Stimulated activated CD4-positive, alpha-beta T cell treated with anti-CD3 and anti-CD28 coated beads, Interleukin-15, amount 100 ng/mL, for 1 hour (primary cell): Measurements from ENCODE around the gene TCL1A.

Experiments
- DNase-seq, 2 donors: peaks; one replicate each; pipeline ENCODE4 v3.0.0-alpha.2; 2020; ENCODE audit warnings: low read depth in 1 of 2, low spot score in 1 of 2

The TCL1A gene

DNA sequence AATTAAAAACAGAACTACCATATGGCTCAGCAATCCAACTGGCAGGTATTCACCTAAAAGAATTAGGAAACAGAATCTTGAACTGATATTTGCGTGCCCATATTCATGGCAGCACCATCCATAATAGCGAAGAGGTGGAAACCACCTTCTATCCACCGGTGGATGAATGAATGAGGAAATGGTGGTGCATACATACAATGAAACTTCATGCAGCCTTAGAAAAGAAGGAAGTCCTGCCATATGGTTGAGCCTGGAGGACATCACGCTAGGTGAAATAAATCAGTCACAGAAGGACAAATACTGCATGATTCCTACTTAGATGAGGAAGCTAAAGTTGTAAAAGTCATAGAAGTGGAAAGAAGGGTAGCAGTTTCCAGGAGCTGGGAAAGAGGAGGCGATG lies 6.6 kb downstream of the TCL1A start:
- DNase-seq, result no peak

DNA sequence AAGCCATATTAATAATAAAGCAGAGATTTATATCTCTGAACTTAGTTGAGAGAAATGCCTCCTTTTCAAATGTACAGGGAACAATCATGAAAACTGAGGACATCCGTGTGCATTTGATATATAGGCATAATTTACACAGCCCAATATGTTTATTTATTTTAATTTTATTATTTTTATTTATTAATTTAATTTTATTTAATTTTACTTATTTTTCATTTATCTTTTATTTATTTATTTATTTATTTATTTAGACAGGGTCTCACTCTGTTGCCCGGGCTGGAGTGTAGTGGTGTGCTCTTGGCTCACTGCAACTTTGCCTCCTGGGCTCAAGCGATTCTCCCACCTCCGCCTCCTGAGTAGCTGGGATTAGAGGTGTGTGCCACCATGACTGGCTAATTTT lies 8.4 kb downstream of the TCL1A start:
- no peak for DNase-seq

DNA sequence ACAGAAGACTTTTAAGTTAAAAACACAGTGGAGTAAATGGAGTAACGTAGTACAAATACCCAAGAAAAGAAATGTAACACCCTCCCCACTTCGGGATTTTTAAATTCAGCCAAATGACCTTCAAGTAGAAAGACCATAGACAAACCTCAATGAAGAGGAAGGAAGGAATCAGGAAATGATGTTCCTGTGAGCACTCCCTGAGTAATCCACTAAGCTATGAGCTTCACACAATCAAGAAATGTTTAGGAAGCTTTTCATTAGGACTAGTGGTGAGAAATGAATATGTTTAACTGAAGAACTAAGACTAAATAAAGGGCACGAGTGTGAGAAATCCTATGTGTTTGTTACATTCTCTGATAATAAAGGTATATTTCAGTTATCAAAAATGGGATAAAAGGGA lies 10.1 kb downstream of the TCL1A start:
- no peak for DNase-seq

DNA sequence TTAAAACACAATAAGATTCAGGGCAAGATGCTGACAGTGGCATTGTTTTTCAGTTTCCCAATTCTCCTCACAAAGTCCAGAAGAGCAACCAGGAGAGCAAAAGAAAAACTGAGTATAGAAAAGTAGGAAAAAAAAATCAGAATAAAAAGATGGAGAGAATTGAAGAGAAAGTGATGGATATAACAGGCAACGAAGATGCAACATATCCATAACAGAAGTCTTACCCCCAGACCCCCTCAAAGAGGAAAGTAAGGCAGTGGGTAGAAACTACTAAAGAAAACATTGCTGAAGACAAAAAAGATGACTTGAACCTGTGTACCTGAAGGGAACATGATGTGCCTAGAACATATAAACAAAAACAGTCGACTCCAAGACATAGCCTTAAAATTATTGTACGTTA lies 10.6 kb downstream of the TCL1A start:
- no peak for DNase-seq

DNA sequence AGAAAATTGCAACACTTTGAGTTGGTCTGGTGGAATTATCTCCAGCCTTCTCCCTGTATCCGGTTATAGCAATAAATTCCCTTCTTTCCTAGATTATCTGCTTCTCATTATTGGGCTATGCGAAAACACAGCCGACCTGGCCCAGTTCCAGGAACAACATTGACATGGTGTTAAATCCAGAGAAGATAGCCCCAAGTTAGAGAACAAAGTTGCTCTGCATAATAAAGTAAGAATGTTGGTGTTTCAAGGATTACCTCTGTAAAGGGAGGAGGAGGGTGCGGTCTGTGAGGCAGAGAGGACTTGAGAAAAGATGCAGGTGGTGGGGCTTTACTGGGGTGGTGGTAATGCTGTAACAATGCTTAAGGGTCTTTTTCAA lies 12.1 kb downstream of the TCL1A start:
- no peak for DNase-seq

DNA sequence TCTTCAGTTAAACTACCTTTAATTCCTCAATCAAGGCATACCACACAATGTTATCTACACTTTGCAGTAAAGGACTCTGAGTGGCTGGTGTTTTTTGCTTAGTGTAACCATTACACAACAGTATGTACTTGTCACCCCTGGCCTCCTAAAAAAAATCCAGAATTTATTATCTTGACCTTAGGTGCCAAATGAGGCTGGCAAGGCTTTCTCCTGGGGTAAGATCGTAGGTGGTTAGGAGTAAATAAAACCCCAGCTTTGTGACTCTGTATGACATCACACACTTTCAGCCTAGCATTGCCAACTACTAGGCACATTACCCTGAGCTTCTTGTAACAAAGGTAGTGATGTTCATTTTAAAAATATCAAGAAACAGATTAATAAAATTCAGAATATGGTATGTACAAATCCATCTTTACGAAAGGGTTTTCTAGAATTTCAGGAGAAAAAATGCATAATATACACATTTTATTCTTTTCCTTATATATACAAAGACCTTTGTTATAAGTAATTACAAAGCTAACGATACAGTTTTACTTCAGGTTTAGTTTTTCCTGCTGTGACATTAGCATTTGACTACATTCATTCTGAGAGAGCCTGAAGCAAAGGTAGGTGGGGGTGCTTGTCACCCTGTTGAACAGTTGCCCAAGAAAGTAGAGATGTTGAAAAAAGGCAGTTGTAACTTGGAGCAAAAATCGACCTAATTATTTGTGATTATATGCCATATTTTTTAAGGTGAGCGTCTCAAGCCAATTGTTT lies 13.5 kb downstream of the TCL1A start:
- no peak for DNase-seq

DNA sequence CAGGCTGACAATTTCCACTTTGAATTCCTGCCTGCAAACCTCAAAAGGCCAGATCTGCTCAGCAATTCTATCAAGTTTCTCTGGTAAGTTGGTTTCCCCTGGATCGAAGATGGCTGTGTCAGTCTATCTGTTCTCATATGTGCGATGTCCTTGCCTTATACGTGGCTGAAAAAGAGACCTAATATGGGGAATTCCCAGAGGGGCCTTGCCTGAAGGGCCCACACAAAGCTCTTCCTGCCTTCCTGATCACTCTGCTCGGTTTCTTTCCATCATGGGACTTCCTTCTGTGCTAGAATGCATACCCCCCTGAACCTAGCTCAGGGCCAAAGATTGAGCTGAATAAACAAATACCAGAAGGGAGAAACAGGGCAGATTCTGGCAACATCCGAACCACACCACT lies 14.5 kb downstream of the TCL1A start:
- no peak for DNase-seq

DNA sequence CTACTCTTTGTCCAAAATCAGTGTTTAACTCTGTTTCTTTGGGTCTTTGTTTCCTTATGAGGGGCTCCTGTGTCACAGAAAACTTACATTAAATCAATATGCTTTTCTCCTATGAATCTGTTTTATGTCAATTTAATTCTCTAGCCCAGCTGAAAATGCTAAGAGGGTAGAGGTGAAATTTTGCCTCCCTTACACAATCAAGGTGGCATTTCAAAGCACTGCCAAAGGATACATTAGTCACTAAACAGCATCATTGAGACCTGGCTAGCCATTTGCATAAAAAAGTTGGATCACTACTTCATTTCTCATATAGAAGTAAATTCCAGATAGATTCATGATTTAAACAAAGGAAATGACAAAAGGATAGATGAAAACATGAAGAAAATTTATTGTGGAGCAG lies 15.6 kb downstream of the TCL1A start:
- DNase-seq, result no peak

DNA sequence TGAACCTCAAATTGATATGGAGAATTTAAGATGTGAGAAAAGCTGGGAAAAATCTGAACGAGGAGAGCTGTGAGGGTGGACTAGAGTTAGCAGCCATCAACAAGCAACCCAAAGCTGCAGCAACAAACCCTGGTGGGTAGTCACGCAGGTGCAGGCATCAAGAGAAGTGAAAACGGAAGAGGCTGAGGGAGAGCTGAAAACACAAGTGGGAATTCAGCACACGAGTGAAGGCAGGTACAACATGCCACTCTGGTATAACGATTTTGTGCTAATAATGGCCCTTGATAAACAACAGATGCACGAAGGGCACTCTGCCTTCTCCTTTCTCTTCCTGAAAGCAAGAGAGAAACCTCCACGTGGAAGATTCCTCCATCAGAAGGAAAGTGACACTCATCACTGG lies 16.2 kb downstream of the TCL1A start:
- DNase-seq, result no peak

DNA sequence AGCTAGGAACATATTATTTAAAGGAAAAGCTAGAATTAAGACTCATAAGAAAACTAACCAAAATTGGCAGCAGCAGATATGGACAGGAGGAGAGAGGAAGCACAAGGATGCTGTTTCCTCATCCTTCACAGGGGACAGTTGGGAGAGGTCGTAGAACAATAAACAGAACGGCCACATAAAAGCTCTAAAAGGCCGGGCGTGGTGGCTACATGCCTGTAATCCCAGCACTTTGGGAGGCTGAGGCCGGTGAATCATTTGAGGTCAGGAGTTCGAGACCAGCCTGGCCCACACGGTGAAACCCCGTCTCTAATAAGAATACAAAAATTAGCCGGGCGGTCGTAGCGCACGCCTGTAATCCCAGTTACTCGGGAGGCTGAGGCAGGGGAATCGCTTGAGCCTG lies 17.2 kb downstream of the TCL1A start:
- no peak for DNase-seq

DNA sequence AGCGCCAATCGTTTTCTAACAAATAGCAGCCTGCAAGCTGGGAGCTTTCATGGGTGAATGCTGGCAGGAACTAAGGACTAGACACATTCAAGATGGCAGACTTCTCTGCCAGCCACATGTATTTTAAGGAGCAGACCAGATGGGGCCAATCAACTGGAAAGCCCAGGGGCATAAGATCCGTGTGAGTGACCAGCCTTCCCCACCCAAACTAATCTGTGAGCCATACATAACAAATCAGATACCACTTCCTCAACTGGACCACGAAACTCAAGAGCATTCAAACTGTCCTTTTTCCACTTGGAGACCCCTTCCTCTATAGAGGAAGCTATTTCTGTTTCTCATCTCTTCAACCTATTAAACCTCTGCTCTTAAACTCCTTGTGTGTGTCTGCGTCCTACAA lies 18.0 kb downstream of the TCL1A start:
- DNase-seq, result no peak

DNA sequence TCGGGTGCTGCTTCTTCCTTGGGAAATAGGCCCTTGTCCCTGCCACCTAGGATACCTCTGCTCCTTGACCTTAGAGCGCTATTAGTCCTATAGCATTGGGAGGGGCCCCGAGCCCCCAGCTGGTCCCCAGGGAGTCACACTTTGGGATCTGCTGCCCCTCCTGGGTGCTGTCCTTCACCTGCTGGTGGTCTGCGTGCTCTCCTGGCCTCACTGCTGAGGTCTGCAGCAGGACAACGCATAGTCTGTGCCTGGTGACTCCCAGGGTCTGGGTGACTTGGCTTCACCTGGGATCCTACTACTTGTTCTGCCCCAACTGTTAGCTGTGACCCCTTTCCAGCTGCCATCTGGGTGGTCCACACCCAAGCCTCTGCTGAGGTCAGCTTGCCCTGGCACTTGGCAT lies 18.9 kb downstream of the TCL1A start:
- DNase-seq, result no peak

DNA sequence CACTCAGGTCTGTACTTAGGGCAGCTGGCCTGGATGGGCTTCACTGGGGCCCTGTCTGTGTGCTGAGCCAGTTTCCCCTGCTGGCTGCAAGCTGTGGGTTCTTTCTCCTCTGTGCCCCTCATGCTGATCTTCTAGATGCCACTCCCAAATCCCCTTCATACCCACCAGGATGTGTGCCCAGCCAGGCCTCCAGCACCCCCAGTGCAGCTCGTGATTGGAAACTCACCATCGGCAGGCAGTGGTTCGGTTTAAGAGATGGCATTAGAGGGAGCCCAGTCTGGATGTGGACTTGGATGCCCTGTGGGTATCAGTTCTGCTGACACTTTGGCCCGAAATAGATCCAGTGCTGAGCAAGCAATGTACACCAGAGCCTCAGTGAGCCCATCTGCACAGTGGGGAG lies 21.8 kb downstream of the TCL1A start:
- no peak for DNase-seq

DNA sequence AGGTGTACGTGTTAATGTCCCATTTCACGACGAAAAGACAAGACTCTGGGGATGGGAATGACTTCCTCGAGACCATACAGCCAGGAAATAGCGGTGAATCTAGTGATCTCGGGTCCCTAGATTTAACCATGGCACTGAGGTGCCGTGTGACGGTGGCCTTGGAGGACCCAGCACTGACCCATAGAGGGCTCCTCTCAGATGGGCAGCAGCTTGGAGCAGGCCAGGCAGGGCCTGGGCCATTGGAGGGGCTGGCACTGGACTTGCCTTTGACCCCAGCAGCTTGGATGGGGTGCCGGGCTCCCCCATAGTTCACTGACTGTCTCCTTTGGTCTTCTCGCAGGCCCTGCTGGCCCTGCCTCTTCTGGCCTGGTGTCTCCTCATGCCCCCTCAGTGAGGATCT lies 22.3 kb downstream of the TCL1A start:
- no peak for DNase-seq

DNA sequence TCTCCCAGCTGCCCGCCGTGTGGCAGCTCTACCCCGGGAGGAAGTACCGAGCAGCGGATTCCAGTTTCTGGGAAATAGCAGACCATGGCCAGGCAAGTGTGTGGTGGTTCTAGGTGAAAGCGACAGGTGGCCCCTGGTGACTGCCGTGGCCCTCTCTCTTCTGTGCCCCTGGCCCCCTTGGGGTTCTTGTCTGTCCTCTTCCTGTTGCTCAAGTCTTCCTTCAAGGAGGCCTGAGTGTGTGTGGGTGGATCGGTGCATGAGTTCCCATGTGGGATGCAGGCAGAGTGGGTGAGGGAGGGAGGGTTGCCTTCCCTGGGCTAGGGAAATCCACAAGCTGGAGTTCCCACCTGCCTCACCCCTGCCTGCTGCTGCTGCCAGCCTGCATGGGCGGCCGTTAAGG lies 23.1 kb downstream of the TCL1A start:
- DNase-seq, result no peak

DNA sequence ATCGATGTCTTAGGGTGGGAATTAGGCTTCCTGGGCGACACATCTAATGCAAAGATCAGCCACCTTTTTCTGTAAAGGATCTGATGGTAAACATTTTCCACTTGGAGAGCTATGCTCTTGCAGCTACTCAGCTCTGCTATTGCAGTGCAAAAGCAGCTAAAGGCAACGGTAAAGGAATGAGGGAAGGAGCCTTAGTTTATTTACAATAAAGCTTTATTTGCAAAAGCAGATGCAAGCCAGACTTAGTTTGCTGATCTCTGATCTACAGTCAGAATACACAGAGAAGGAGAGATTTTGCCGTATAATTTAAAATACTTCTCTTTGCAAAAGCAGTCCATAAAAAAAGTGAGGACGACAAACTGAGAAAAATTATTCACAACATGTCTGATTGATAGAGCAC lies 24.5 kb downstream of the TCL1A start:
- no peak for DNase-seq

DNA sequence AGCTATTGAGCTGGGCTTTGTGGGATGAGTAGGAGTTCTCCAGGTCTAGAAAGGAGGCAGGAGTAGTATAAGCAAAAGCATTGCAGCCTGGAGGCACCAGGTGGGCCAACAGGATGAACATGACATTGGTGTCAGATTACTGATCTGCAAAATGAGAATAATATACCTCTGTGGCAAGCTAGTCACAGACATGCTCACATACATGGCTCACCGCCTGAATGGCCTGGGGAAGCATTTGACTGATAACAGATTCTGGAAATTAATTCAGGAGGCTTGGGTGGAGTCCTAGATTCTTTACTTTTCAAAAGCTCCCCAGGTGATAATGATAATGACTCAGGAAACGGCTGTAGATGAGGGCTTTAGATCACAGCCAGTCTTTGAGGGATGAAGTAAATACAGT lies 27.0 kb downstream of the TCL1A start:
- no peak for DNase-seq

DNA sequence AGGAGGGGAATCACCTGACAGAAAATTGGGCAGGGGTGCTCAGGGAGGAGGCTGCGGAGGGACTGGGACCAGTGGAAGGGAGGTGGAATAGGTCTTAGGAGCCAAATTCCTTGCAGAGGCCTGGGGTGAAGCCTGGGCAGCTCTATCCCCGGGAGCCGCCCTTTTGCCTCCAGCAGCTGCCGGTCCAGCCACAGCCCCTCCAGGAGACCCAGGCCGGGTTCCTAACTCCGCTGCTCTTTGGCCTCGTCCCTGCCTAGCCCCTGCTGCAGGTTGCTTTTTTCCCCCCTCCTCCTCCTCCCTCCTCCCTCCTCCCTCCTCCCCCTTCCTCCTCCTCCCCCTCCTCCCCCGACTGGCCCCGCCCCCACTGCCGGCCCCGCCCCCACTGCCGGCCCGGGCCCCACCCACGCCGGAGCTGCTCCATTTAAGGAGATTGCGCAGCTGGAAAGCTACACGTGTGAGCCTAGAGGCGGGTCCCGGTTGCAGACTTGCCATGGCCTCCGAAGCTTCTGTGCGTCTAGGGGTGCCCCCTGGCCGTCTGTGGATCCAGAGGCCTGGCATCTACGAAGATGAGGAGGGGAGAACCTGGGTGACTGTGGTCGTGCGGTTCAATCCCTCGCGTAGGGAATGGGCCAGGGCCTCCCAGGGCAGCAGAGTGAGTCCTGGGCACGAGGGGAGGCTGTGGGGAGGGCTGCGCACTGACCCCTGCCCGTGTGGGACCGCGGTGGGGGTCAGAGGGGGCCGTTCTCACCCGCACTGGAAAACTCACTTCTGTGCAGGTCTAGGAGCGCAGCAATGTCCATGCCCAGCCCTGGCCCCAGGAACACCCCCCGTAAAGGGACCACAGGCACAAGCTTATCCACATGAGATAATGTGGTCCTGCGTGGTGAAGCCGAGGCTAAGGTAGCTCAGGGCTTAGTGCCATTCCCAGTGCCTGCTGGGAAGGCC lies 27.7 kb downstream of the TCL1A start, which contains the start of gene TCL1B:
Gene TCL1B (plus strand): TSS at position 449 of the 945 bp plus-strand sequence. CDS start 42 bp downstream, at position 491.
- DNase-seq, result no peak

DNA sequence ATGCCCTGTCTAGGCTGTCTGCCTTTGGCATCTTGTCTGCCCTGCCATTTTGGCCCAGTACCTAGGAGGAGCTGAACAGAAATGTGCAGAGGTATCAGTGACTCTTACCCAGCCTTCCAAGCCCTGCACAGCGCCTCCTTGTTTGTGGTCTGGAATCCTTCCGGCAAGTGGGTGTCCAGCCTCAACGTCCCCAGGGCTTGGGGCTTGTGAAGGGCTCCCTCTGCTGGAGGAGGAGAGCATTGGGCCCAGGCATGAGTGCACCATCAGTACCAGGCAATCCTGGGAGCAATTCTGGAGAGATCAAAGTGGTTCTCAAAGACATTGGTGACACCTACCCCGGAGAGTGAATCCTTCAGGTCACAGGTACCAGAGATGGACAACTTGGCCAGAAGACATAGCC lies 30.1 kb downstream of the TCL1A start:
- DNase-seq, result peak in 1 of 2 donors; percentile 8

DNA sequence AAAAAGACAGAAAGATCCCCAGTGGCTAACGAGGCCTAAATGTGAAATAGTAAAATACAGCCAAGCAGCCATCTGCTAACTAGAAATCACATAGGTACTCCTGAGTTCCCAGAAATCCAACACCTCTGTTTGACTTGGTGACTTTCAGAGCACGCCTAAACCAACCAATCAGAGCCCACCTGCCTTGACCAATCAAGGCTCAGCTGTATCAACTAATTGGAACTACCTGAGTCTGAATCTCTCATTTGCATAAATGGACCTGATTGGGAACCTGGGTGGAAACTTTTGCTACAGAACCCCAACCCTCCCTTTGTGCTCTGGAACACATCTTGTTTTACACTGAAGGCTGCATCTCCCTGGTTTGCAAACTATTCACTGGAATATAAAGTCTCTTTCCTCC lies 32.8 kb downstream of the TCL1A start:
- DNase-seq, result no peak

DNA sequence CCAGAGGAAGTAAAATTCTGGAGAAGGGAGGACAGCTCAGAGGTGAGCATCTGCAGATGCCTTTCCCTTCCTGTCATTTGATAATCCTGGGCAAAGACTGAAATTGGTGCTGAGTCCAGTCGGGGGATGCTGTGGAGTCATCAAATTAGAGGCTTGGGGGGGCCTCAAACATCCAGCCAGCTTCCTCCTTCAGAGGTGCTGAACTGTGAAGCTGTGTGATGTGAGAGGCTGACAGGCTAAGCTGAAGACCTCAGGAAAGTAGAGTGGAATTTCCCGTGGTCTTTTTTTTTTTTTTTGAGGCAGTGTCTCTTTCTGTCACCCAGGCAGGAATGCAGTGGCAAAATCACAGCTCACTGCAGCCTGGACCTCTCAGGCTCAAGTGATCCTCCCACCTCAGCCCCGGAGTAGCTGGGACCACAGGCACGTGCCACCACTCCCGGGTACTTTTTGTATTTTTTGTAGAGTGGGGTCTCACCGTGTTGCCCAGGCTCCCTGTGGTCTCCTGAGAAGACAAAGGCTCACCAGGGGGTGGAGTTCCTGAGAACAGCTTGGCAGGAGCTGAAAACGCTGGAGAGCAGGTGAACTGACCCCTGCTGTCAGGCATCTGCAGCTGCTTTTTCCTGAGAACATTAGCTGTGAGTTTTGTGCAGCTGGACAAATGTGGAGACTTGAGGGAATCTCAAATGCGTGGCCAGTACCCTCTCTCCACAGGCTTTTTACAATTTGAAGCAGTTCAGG lies 33.8 kb downstream of the TCL1A start:
- DNase-seq, result no peak
